ENCODE results near the gene REL. TPM values are rescaled to one million over a fixed set of nuclear protein-coding genes. Genes with fewer than 3 reads are reported as not detected.

Gene REL
- total and polyA plus RNA-seq, 2 of the 4 experiments (the other 2 are of a cell fraction): 1.3 to 4.3 TPM

GRCh38 chr2:60853531-60853930 lies 27.8 kb upstream of the REL start:
- Histone ChIP-seq H3K36me3 (ENCODE audit: control insufficient read depth, insufficient read depth, low read length) (no peaks in the 10 kb centered on the region), H4K20me1 (ENCODE audit: insufficient read depth, low read length) (no peaks in the 10 kb centered on the region), H4K91ac (ENCODE audit: insufficient read depth, low read depth, low read length) (no peak overlapping the region), H2BK15ac (ENCODE audit: low read depth, low read length) (no peak overlapping the region), H3K14ac (replicated peaks; ENCODE audit: low read depth, low read length) (no peak overlapping the region), H2AK5ac (ENCODE audit: low read depth, low read length) (no peak overlapping the region), H2AFZ (replicated peaks; ENCODE audit: low read length, poor library complexity) (no peak overlapping the region), H3K4me1 (ENCODE audit: control insufficient read depth, insufficient read depth, low read length) (no peaks in the 10 kb centered on the region), H3K27ac (ENCODE audit: insufficient read depth, low read length) (no peak overlapping the region), H3K9ac (ENCODE audit: low read depth, low read length) (no peak overlapping the region), H4K5ac (ENCODE audit: low read depth, low read length) (no peak overlapping the region), H2BK5ac (ENCODE audit: low read depth, low read length, poor library complexity, severe bottlenecking) (no peak overlapping the region), H3K23ac (ENCODE audit: low read depth, low read length) (no peak overlapping the region), H3K18ac (ENCODE audit: low read depth, low read length) (no peak overlapping the region), H3K9me1 (ENCODE audit: insufficient read depth, low read length) (no peaks in the 10 kb centered on the region), H3K4ac (ENCODE audit: low read depth, low read length) (no peak overlapping the region), H3K79me1 (ENCODE audit: low read depth in 1 of 2, low read length in 2 of 2) (no peaks in the 10 kb centered on the region), H3K56ac (ENCODE audit: extremely low read depth, insufficient read depth, low read length) (no peak overlapping the region), H2AK9ac (replicated peaks; ENCODE audit: low read depth, low read length, poor library complexity) (no peak overlapping the region), H3K9me3 (ENCODE audit: control insufficient read depth, insufficient read depth, low read length) (no peaks in the 10 kb centered on the region), H2BK20ac (ENCODE audit: low read depth, low read length) (no peak overlapping the region), H3K27me3 (ENCODE audit: control insufficient read depth, insufficient read depth, low read length) (peaks cover 4% of the 10 kb centered on the region), H4K8ac (ENCODE audit: low read depth in 2 of 2, low read length in 2 of 2) (no peak overlapping the region), H3K4me3 (ENCODE audit: insufficient read depth, low read depth, low read length) (no peak overlapping the region), H2BK120ac (ENCODE audit: low read depth, low read length) (no peak overlapping the region), H3K4me2 (ENCODE audit: low read depth, low read length) (no peak overlapping the region)
- intact Hi-C loops (cut with micrococcal nuclease): no loop called here
- CTCF ChIA-PET: no interaction called here
- 70% methylated on average over 2 of the region's 2 CpGs; no CpG with 5 or more reads in 1 of the 2 experiments for WGBS, 2 experiments (ENCODE audit: extremely low coverage in 2 of 2, insufficient read length in 1 of 2)
- in situ Hi-C loops (cut with MboI; ENCODE audit: low sequenced_read_pairs): no loop called here
- POLR2A ChIA-PET (ENCODE audit: unreplicated experiment): no interaction called here
- ATAC-seq (ENCODE audit: low read depth): no peak
- TF ChIP-seq RAD21 (IDR thresholded peaks at IDR 0.05; ENCODE audit: low read length) (no peak), POLR2A (IDR thresholded peaks at IDR 0.05; ENCODE audit: low read depth, low read length) (no peak), RCOR1 (IDR thresholded peaks at IDR 0.05; ENCODE audit: insufficient replicate concordance, low read length) (no peak), BHLHE40 (IDR thresholded peaks at IDR 0.05; ENCODE audit: low read depth, low read length) (no peak), SMC3 (IDR thresholded peaks at IDR 0.05; ENCODE audit: low read depth, low read length) (no peak), USF2 (IDR thresholded peaks at IDR 0.05; ENCODE audit: low read depth, low read length) (no peak), MXI1 (IDR thresholded peaks at IDR 0.05; ENCODE audit: borderline replicate concordance, low read depth, low read length) (no peak), NFE2L2 (IDR thresholded peaks at IDR 0.05; ENCODE audit: low read depth, low read length) (no peak), MAZ (IDR thresholded peaks at IDR 0.05; ENCODE audit: borderline replicate concordance, low read depth, low read length) (no peak), RFX5 (IDR thresholded peaks at IDR 0.05; ENCODE audit: low read depth, low read length) (no peak)
- DNase-seq: no peak
- dilution Hi-C loops (cut with HindIII; ENCODE audit: low sequenced_read_pairs, unreplicated experiment): no loop called here
- BruUV-seq (replicated peaks): no TSS peak

Data from IMR-90 (cell line).